Measurements from ENCODE around the gene WDFY4.

Gene WDFY4

DNA sequence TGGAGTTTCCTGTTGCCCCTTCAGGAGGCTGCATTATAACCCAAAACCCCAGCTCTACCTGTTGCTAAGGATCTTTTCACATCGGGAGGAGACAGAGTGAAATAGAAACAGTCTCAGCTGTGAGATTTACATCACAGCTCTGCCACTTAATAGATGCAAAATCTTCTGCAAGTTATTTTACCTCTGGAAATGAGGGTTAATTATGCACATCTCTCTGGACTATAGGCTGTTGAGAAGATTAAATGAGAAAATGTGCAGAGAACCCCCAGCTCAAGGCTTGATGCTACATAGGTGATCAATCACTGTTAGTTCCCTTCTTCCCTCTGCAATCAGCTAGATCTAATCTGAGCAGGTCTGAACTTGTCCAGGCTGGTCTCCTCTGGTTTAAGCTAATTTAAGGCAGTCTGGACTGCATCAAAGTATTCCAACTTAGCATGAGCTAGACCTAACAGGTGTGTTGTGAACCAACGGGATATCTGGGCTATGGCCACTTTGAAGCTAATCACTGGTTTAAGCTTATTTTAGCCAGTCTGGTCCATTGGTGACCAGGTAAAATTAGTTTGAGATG lies 263.9 kb downstream of the WDFY4 start:
- no peak for DNase-seq

- no peak for DNase-seq
Observed at GRCh38 chr10:48951707-48952106, 267.0 kb downstream of the WDFY4 start.

DNA sequence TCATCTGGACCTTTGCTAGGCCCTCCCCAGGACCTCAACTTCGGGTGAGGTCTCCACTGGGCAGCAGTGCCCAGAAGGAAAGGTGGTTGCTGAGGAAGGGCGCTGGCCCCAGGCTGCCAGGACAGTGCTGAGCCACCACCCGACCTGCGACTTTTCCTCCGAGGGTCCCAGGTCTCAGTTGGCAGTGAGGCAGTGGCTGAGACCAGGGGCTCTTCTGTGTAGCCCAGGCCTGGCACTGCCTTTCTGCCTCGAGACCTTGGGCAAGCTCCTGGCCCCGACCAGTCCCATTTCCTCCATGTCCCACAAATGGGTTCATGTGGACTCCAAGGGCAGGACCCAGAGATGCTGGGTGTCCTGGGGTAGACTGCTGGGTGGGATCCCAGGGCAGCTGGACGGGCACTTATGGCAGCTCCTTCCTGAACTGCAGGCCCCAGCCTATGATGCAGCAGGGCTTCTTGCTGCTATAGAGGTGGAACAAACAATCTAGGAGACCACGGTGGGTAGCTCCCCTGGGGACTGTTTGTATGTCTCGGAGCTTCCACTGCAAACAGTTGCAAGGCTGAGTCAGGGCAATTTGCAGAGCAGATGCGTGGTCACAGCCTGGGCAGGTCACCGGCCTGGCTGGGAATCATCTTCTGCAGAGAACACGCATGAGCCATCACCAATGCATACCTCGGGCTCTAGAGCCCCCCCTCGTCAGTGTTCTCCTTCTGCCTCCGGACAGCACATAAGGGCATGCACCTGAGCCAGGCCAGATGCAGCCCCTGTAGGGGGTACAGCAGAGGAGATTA lies 272.9 kb downstream of the WDFY4 start:
- DNase-seq: no peak

DNA sequence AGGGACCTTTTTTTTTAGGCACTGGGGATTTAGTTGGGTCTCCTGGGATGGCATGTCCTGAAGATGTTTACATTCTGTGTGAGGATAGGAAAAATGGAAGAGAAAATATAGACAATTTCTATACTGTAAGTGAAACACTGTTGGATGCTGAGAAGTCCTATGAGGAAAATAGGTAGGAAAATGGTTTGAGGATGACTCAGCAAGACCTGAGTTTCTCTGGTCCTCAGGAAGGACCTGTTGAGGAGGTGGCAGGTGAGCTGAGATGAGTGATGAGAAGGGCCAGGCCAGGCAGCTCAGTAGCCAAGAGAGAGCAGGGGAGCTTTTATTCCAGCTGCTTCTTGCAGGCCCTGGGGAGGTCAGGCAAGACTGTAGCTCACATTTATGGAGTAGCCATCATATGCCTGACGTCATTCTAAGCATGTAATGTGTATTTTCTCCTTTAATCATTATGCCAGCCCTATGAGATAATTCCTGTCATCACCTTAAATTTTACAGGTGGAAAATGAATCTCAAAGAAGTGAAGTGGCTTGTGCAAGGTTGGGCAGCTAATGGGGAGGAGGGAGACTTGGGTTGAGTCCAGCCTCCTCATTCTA lies 274.0 kb downstream of the WDFY4 start:
- DNase-seq: no peak

GRCh38 chr10:48964038-48964437 lies 279.4 kb downstream of the WDFY4 start:
- DNase-seq: no peak

GRCh38 chr10:48965460-48965859 lies 280.8 kb downstream of the WDFY4 start:
- DNase-seq: no peak

DNA sequence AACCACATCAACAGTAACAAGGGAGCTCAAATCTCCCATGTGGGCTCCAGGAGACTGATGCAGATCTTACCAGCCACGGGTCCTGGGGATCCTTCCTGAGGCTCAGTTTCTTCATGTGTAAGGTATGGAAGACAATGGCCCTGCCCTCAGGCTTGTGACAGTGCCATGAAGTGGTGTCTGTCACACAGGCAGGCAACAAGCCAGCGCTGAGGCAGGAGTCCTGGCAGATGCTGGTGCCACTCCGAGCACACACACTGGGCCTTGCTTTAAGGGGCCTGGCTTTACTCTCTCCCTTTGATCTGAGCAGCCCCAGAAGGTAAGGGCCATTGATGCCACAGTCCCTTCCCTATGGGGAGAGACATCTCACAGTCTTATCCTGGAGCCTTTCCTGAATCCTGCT lies 283.4 kb downstream of the WDFY4 start:
- no peak for DNase-seq

DNA sequence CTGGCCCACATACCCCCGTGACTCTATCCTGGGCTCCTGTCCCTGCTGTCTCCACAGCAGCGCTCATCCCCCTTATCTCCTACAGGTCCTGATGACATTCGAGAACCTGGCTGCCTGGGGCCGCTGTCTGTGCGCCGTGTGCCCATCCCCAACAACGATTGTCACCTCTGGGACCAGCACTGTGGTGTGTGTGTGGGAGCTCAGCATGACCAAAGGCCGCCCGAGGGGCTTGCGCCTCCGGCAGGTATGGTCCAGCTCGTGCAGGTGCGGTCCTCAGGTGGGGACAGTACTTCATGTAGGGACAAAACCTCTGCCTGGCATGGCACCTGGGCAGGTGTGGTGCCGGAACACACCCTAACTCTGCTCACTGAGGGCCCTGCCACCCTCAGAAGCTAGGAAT lies 285.4 kb downstream of the WDFY4 start:
- DNase-seq: no peak

GRCh38 chr10:48970654-48971053 lies 286.0 kb downstream of the WDFY4 start:
- no peak for DNase-seq

DNA sequence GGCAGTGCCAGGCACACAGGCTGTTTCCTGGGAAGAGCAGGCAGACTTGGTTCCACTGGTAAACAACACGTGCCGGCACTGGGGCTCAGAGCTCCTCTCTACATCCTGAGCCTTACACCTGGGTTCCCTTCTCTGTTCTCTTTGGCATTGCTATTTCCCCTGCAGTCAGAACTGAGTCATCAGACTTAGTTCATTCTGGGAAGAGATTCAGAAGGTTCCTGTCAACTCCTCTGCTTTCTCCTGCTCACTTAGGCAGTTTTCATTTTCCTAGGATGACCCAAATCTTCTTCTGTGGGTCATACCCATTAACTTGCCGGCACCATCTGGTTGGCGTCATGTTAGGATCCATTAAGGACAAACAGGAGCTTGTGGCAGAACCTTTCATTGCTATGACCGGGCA lies 288.4 kb downstream of the WDFY4 start:
- DNase-seq: no peak

DNA sequence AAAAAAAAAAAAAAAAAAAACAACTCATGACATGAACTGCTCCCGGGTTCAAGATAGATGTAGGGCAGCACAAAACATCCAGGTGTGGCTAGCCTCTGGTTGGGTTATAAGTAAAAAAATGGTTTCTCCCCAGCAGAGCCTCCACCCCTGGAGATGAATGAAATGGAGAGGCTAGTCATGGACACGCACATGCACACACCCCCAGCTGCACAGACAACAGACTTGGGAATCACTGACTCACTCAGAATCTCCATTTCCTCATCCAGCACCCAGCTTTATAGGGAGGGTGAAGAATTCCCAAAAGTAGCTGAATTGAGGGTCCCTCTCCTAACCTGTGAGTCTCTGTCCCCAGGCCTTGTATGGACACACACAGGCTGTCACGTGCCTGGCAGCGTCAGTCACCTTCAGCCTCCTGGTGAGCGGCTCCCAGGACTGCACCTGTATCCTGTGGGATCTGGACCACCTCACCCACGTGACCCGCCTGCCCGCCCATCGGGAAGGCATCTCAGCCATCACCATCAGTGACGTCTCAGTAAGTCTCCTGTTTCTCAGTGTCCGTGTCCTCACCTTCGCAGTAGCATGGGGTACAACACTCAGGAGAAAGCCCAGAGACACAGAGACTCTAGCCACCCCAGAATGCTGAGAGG lies 290.0 kb downstream of the WDFY4 start:
- no peak for DNase-seq

- no peak for DNase-seq
Observed at GRCh38 chr10:48976196-48976595, 291.5 kb downstream of the WDFY4 start.

GRCh38 chr10:48978318-48978717 lies 293.6 kb downstream of the WDFY4 start:
- DNase-seq: no peak

DNA sequence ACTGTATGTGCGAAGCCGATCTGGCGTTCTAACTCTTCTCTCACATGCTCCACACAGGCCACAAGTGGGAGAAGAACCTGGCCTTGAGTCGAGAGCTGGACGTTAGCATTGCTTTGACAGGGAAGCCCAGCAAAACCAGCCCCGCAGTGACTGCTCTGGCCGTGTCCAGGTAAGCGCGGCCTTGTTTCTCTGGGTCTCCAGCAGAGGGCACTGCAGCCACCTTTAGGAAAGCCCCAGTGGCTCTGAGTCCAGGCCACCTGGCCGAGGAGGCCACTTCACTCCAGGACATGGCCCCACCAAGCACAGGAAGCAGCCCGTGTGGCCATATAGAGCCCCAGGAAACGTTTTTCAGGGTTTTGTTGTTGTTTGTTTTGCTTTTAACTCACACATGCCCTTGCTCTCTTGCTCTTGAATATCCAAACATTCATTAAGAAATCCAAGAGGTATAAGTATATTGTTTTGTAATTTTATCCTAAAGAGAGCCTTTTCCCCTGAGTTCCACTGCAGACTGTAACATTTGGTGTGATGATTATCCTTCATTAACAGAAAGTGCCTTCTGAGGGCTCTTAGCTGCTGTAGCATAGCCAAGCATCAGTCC lies 296.7 kb downstream of the WDFY4 start:
- DNase-seq: peak; percentile 12

DNA sequence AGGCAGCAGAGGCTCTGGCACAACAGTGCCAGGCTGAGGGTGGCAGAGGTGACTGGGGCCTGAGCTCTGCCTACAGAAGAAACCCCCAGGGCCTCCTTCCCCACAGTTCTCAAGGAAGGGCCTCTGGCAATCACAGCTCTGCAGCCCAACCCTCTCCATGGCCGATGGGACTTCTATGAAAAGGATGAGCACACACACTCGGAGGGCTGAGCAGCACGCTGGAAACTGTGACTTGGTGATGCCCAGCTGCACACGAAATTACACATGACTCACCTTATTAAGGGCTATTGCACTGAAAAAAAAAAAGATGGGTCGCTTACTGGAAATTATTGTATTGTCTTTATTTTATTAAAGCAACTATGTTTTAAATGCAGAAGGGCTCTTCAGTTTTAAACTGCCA lies 297.9 kb downstream of the WDFY4 start:
- DNase-seq: no peak

DNA sequence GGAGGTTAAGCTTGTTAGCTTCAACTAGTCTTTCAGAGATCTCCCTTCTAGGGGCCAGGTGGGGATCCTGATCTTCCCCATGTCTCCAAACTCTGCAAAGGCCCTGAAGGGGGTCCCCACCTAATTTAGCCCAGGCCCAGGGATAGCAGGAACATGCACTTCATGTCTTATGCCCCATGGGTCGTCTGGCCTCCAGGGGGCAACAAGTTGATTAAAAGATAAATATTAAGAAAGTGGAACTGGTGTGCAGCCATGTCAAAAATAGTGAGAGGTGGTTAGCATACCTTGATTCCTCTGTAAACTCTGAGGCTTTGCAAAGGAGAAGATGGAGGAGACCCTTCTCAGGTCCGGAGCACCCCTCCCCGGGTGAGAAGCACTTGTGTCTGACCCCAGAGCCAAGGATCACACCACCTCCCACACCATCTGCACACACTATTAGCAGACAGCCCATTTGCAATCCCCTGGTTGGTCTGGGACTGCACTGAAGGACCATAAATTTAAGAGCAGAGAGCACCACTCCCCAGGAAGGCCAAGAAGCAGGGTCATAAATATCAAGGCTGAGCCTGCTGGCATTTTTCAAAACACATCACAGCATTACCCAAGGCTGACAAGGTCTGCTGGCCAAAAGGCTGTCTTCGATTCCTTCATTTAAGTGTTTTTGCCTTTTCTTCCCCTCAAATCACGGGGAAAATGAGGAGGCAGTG lies 299.1 kb downstream of the WDFY4 start:
- no peak for DNase-seq

GRCh38 chr10:48985621-48986158 lies 301.0 kb downstream of the WDFY4 start:
- no peak for DNase-seq

GRCh38 chr10:48990226-48990625 lies 305.6 kb downstream of the WDFY4 start:
- no peak for DNase-seq

- DNase-seq: no peak
Observed at GRCh38 chr10:48993627-48994026, 309.0 kb downstream of the WDFY4 start.

DNA sequence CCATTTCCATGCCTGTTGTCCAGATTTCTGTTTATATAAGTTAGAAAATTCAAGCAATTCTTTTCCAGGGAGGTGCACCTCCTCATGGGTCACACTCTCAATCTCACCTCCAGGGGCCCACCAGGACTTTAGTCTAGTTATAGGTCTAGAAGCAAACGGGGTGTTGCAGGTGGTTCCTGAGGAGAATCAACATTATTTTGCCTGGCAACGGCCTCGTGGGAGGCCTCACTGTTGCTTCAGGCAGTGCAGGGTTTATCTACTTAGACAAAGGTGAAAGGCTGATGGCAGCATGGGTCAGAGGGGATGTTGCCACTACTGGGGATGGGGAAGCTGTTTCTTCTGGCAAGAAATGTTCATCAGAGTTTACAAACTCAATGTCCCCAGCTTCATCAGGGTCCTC lies 311.7 kb downstream of the WDFY4 start:
- DNase-seq: no peak

GRCh38 chr10:48999346-48999745 lies 314.7 kb downstream of the WDFY4 start:
- no peak for DNase-seq

Measured in NCI-H226 (cell line).